H1 (cell line): ENCODE data around the gene PPP1R3G. TPM values are rescaled to one million over a fixed set of nuclear protein-coding genes. Genes with fewer than 3 reads are reported as not detected.

ENCODE experiments used
- CHD7 ChIP-seq: fragments of 300-600 bp; sonication (generic); IDR thresholded peaks from 2 replicates; pipeline ENCODE4 v1.7.1; 2012; ENCODE audit warnings: low read length, moderate library complexity, mild to moderate bottlenecking, inconsistent platforms; ENCODE audit not compliant: insufficient replicate concordance
- POLR2AphosphoS5 ChIP-seq: IDR thresholded peaks from 2 replicates; pipeline ENCODE4 v1.6.1; 2011; ENCODE audit warnings: low read depth, low read length
- SIN3A ChIP-seq, 2 experiments: IDR thresholded peaks in 1 of 2; conservative IDR thresholded peaks in 1 of 2; 2 replicates each; pipeline ENCODE4 v1.6.1; 2011 to 2012; ENCODE audit warnings: low read length in 2 of 2, improper control_type of control experiment in 1 of 2, low read depth in 1 of 2, mild to moderate bottlenecking in 1 of 2
- polyA plus RNA-seq, 7 experiments: library from polyadenylated mRNA; depleted of rRNA in 3 of 7; stranded (reverse) in 5 of 7; unstranded in 2 of 7; fragments of >200 nt in 5 of 7; fragments of 200-250 nt in 2 of 7; gene quantifications; 1 replicate in 5 of 7; 2 replicates in 1 of 7; 4 replicates in 1 of 7; pipeline versions ENCODE4 v1.2.1 to v1.2.3, GENCODE V29; 2011 to 2013; ENCODE audit warnings: missing spikeins in 2 of 7, mixed read lengths in 2 of 7
- total RNA-seq: library from RNA; stranded (reverse); fragmentation: NEBNext Ultra II Directional; extraction: Animal tissue kit (Norgen Biotek cat#: 25700); gene quantifications from 2 replicates; pipeline ENCODE4 v1.2.1, GENCODE V29; 2021

The PPP1R3G gene
- total and polyA plus RNA-seq, 2 of the 8 experiments (the other 6 are each of a cell fraction or from before 2014, with no cell fraction given) = 0.03 to 0.09 TPM

DNA sequence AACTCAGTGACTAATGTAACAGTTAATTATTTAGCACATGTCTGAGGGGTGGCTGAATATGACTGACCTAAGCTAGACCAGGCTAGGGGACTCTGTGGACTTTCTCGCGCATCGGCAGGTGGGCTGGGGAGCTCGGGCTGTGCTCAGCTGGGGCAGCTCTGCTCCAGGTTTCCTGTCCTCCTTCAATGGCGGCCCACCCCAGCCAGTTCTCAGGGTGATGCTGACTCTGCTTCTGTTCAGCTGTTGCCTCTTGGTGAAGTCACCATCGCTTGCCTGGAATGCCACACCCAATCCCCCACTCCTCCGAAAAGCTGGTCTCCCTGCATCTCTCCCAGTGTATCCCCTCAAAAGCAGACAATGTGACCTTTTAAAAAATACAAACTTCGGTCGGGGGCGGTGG lies 20.0 kb downstream of the PPP1R3G start (continued):
- TF ChIP-seq CHD7 (no peak), POLR2AphosphoS5 (no peak), SIN3A (conservative IDR thresholded peaks at IDR 0.05 in 1 of 2, IDR thresholded peaks at IDR 0.05 in 1 of 2; ENCODE audit: low read depth in 1 of 2, low read length in 2 of 2) (no peak)
